Measurements from ENCODE around the gene IGF2BP3. TPM values are rescaled to one million over a fixed set of nuclear protein-coding genes. Genes with fewer than 3 reads are reported as not detected.

The IGF2BP3 gene
- total RNA-seq, 1 donor from 2014 or later: 47.0 TPM

DNA sequence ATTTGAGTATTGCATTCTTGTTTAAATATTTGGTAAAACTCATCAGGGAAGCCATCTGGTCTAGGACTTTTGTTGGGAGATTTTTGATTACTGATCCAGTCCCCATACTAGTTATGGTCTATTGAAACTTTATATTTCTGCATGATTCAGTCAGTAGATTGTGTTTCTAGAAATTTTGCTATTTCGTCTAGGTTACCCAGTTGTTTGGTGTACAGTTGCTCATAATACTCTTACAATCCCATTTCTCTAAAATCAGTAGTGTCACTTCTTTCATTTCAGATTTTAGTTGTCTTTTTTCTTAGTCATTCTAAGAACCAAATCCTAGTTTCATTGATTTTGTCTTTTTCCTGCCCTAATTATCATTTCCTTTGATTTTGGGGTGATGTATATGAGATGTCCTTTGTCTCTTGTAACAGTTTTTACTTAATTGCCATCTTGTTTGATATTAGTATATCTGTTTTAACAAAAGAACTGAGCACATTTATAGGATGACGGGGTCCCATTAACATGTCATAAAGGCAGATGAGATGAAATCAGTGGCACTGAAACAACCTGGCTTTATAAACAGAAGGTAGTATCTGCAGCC, 163.3 kb downstream of the IGF2BP3 start:
- no peaks in the 10 kb centered on the region for H3K36me3 Mint-ChIP-seq (ENCODE audit: unreplicated experiment)
- H3K27me3 Mint-ChIP-seq (ENCODE audit: unreplicated experiment): no peaks in the 10 kb centered on the region
- peaks cover 29% of the 10 kb centered on the region for H3K4me1 Mint-ChIP-seq (ENCODE audit: low read depth, unreplicated experiment)
- H3K9me3 Mint-ChIP-seq (ENCODE audit: unreplicated experiment): peaks cover 1% of the 10 kb centered on the region
- no peak for DNase-seq
- no peak overlapping the region for H3K27ac Mint-ChIP-seq (ENCODE audit: unreplicated experiment)
- H3K4me3 Mint-ChIP-seq (ENCODE audit: unreplicated experiment): no peak overlapping the region
- TF ChIP-seq, protein P1, sequence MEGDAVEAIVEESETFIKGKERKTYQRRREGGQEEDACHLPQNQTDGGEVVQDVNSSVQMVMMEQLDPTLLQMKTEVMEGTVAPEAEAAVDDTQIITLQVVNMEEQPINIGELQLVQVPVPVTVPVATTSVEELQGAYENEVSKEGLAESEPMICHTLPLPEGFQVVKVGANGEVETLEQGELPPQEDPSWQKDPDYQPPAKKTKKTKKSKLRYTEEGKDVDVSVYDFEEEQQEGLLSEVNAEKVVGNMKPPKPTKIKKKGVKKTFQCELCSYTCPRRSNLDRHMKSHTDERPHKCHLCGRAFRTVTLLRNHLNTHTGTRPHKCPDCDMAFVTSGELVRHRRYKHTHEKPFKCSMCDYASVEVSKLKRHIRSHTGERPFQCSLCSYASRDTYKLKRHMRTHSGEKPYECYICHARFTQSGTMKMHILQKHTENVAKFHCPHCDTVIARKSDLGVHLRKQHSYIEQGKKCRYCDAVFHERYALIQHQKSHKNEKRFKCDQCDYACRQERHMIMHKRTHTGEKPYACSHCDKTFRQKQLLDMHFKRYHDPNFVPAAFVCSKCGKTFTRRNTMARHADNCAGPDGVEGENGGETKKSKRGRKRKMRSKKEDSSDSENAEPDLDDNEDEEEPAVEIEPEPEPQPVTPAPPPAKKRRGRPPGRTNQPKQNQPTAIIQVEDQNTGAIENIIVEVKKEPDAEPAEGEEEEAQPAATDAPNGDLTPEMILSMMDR (IDR thresholded peaks at IDR 0.05; ENCODE audit: partially characterized antibody, unreplicated experiment): no peak

DNA sequence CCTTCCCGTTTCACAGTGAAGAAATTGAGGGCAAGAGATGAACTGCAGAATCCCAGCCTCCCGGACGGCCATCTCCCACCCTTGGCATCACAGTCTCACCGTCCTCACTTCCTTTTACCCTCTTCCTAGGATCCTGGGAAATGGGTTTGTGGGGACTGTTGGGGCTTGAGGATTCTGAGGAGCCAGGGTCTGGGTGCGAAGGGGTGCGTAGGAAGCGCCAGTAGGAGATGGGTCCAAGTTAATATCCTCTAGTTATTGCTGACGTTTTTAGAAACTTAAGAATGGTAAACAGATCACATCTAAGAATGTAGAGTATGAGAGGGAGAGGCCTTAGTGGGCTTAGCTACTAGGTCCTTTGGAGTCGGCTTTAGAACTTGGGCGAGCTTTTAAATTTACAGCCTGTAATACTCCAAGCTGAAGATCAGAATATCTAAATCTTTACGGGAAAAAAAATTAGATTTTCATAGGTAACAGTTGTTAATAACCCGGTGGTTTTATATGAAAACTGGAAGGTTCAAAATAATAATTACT, 170.5 kb downstream of the IGF2BP3 start:
- Mint-ChIP-seq H3K27me3 (ENCODE audit: unreplicated experiment) (peaks cover 6% of the 10 kb centered on the region), H3K27ac (ENCODE audit: unreplicated experiment) (peak overlapping the region; percentile 65), H3K36me3 (ENCODE audit: unreplicated experiment) (peaks cover 5% of the 10 kb centered on the region), H3K4me3 (ENCODE audit: unreplicated experiment) (peak overlapping the region; percentile 92), H3K9me3 (ENCODE audit: unreplicated experiment) (peaks cover 6% of the 10 kb centered on the region), H3K4me1 (ENCODE audit: low read depth, unreplicated experiment) (peaks cover 7% of the 10 kb centered on the region)
- TF ChIP-seq, protein P1 (IDR thresholded peaks at IDR 0.05; ENCODE audit: partially characterized antibody, unreplicated experiment): no peak
- no peak for DNase-seq

DNA sequence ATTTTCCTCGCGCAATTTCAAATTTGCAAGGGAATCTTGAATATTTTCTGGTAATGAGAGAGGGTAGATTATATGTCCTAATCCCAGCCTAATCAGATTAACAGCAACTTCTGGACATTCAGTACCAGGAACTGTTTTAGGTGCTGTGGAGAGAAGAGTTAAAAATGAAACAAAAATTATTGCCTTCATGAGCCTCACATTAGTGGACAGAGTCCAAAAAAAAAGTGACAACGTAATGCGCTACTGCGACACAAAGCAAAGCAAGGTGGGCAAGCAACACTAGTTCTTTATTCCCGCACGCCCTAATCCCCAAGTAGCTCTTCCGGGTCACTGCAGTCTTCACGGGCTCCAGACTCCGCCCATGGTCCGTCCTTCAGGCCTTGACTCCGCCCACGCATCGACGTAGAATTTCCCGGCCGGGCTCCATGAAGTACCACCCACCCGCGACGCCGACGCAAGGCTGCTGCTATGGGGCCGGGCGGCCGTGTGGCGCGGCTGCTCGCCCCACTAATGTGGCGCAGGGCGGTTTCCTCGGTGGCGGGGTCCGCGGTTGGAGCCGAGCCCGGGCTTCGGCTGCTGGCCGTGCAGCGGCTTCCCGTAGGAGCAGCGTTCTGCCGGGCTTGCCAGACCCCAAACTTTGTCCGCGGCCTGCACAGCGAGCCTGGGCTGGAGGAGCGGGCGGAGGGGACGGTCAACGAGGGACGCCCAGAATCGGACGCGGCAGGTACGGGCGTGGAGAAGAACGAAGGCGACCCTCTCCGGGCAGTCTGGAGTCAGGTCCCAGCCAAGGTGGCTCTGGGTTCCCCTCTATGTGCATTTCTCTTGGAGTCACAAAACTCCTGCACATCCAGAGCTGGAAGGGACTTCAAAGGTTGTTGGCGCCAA, 171.2 kb downstream of the IGF2BP3 start, which contains the start of gene MALSU1:
Gene MALSU1, plus strand, starts transcription at position 455 of the 885 bp plus-strand sequence. Its CDS starts 14 bp downstream, at position 469.
- Mint-ChIP-seq H3K9me3 (ENCODE audit: unreplicated experiment) (peaks cover 6% of the 10 kb centered on the region), H3K27ac (ENCODE audit: unreplicated experiment) (peak within 1 kb of the TSS; percentile 86), H3K27me3 (ENCODE audit: unreplicated experiment) (peaks cover 6% of the 10 kb centered on the region), H3K4me3 (ENCODE audit: unreplicated experiment) (peak within 1 kb of the TSS; percentile 92), H3K4me1 (ENCODE audit: low read depth, unreplicated experiment) (peaks cover 7% of the 10 kb centered on the region), H3K36me3 (ENCODE audit: unreplicated experiment) (peaks cover 5% of the 10 kb centered on the region)
- TF ChIP-seq, protein P1 (IDR thresholded peaks at IDR 0.05; ENCODE audit: partially characterized antibody, unreplicated experiment): no peak
- peak; percentile 97 for DNase-seq

DNA sequence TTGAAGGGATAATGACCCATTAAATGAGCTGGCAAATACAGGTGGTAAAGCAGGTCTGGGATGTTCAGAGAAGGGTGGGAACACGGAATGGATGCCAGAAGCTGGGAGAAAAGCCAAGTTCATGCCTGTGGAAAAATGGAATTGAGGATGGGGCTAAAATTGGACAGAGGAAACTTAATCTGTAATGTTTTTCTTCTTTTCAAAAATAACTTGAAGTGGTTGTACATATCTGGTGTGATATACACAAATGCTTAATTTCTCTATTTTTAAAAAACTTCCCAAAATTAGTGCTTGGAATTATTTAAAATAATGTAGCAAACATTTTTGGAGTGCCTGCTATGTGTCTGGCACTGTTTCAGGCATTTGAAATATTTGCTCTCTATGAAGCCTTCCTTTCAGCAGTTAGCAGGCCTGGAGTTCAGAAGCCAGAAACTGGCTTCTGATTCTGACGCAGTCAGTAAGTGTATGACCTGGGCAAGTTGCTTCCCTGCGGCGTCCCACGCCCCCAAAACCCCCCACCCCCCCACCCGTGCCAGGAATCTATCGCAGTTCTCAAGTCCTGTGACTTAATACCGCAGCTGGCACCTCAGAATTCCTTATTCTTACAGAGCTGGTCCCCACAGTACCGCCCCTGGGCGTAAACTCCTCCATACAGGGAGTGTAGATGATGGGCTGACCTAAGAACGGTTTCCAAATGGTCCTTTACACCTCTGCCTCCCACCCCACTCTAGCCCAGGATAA, 172.0 kb downstream of the IGF2BP3 start:
- peaks cover 5% of the 10 kb centered on the region for H3K36me3 Mint-ChIP-seq (ENCODE audit: unreplicated experiment)
- peaks cover 6% of the 10 kb centered on the region for H3K9me3 Mint-ChIP-seq (ENCODE audit: unreplicated experiment)

More for the DNA sequence above, 172.0 kb downstream of the IGF2BP3 start:
- TF ChIP-seq, protein P1 (IDR thresholded peaks at IDR 0.05; ENCODE audit: partially characterized antibody, unreplicated experiment): no peak
- no peak for DNase-seq
- peak overlapping the region; percentile 92 for H3K4me3 Mint-ChIP-seq (ENCODE audit: unreplicated experiment)
- peaks cover 6% of the 10 kb centered on the region for H3K27me3 Mint-ChIP-seq (ENCODE audit: unreplicated experiment)
- H3K4me1 Mint-ChIP-seq (ENCODE audit: low read depth, unreplicated experiment): peaks cover 7% of the 10 kb centered on the region
- H3K27ac Mint-ChIP-seq (ENCODE audit: unreplicated experiment): peak overlapping the region; percentile 86

Data from glutamatergic neuron (in vitro differentiated cells).